Trophoblast cell (in vitro differentiated cells and primary cell): ENCODE results near the gene VAV3.

Source experiments
- DNase-seq, 2 donors: peaks; one replicate each; pipeline ENCODE4 v3.0.0-alpha.2; 2016
- H2AFZ ChIP-seq: 2 replicates; pipeline ENCODE4 v1.6.1; 2013; ENCODE audit warnings: low read length, moderate library complexity, mild to moderate bottlenecking; ENCODE audit not compliant: insufficient read depth, poor library complexity
- H2AK5ac ChIP-seq: 2 replicates; pipeline ENCODE4 v1.6.1; 2013; ENCODE audit warnings: mild to moderate bottlenecking, low read length
- H2BK120ac ChIP-seq: 2 replicates; pipeline ENCODE4 v1.6.1; 2013; ENCODE audit warnings: low read length, mild to moderate bottlenecking, moderate library complexity; ENCODE audit not compliant: insufficient read depth, poor library complexity
- H2BK12ac ChIP-seq: 2 replicates; pipeline ENCODE4 v1.6.1; 2013; ENCODE audit warnings: mild to moderate bottlenecking, low read length, moderate library complexity
- H2BK5ac ChIP-seq: 2 replicates; pipeline ENCODE4 v1.6.1; 2013; ENCODE audit warnings: low read length, low read depth, moderate library complexity, mild to moderate bottlenecking; ENCODE audit not compliant: poor library complexity
- H3K14ac ChIP-seq: 2 replicates; pipeline ENCODE4 v1.6.1; 2013; ENCODE audit warnings: mild to moderate bottlenecking, low read length
- H3K18ac ChIP-seq: 2 replicates; pipeline ENCODE4 v1.6.1; 2013; ENCODE audit warnings: mild to moderate bottlenecking, low read length
- H3K23ac ChIP-seq: 2 replicates; pipeline ENCODE4 v1.6.1; 2013; ENCODE audit warnings: low read length
- H3K27ac ChIP-seq: 2 replicates; pipeline ENCODE4 v1.5.1; 2013; ENCODE audit warnings: low read depth, mild to moderate bottlenecking, inconsistent platforms, low read length, moderate library complexity
- H3K27me3 ChIP-seq: 2 replicates; pipeline ENCODE4 v1.6.1; 2013; ENCODE audit warnings: inconsistent platforms, mild to moderate bottlenecking, low read length, moderate library complexity; ENCODE audit not compliant: insufficient read depth
- H3K36me3 ChIP-seq, 2 experiments: 1 replicate in 1 of 2; 2 replicates in 1 of 2; pipeline ENCODE4 v1.6.1; 2013; ENCODE audit warnings: low read length in 2 of 2, mild to moderate bottlenecking in 2 of 2, moderate library complexity in 1 of 2; ENCODE audit not compliant: insufficient read depth in 2 of 2, control insufficient read depth in 1 of 2
- H3K4ac ChIP-seq: 2 replicates; pipeline ENCODE4 v1.6.1; 2013; ENCODE audit warnings: low read depth, mild to moderate bottlenecking, low read length, moderate library complexity
- H3K4me1 ChIP-seq, 2 experiments: 1 replicate in 1 of 2; 2 replicates in 1 of 2; pipeline ENCODE4 v1.6.1; 2013; ENCODE audit warnings: low read length in 2 of 2, mild to moderate bottlenecking in 2 of 2, moderate library complexity in 1 of 2; ENCODE audit not compliant: insufficient read depth in 2 of 2, control insufficient read depth in 1 of 2
- H3K4me2 ChIP-seq: 2 replicates; pipeline ENCODE4 v1.6.1; 2013; ENCODE audit warnings: inconsistent platforms, mild to moderate bottlenecking, low read length, moderate library complexity
- H3K4me3 ChIP-seq: 2 replicates; pipeline ENCODE4 v1.5.1; 2013; ENCODE audit warnings: mild to moderate bottlenecking, low read depth, low read length, inconsistent platforms
- H3K79me1 ChIP-seq: one replicate; pipeline ENCODE4 v1.6.1; 2013; ENCODE audit warnings: low read length
- H3K79me2 ChIP-seq: 2 replicates; pipeline ENCODE4 v1.6.1; 2013; ENCODE audit warnings: low read length, mild to moderate bottlenecking; ENCODE audit not compliant: control insufficient read depth, insufficient read depth, poor library complexity
- H3K9ac ChIP-seq: 2 replicates; pipeline ENCODE4 v1.6.1; 2013; ENCODE audit warnings: mild to moderate bottlenecking, low read length
- H3K9me3 ChIP-seq: 2 replicates; pipeline ENCODE4 v1.6.1; 2013; ENCODE audit warnings: low read depth, mild to moderate bottlenecking, control low read depth, inconsistent platforms, low read length; ENCODE audit not compliant: insufficient read depth
- H4K12ac ChIP-seq: 2 replicates; pipeline ENCODE4 v1.6.1; 2013; ENCODE audit warnings: low read depth, mild to moderate bottlenecking, low read length, moderate library complexity
- H4K8ac ChIP-seq: 2 replicates; pipeline ENCODE4 v1.6.1; 2013; ENCODE audit warnings: low read depth, mild to moderate bottlenecking, low read length, moderate library complexity
- H4K91ac ChIP-seq: one replicate; pipeline ENCODE4 v1.6.1; 2013; ENCODE audit warnings: low read depth, mild to moderate bottlenecking, low read length, moderate library complexity
- WGBS: extraction: QIAGEN DNeasy Blood & Tissue Kit; methylation state at CpG from one replicate; pipeline ENCODE4 v1.1.7; 2013; ENCODE audit warnings: missing lambda C conversion rate; ENCODE audit not compliant: insufficient read length, insufficient coverage; ENCODE audit errors: extremely low coverage; 5-methylcytosine and 5-hydroxymethylcytosine counted together

Gene VAV3

GRCh38 chr1:107525145-107525544, 439.8 kb downstream of the VAV3 start:
- Histone ChIP-seq H3K4me3 (no peak overlapping the region), H3K79me2 (no peaks in the 10 kb centered on the region), H2BK120ac (no peak overlapping the region), H2AFZ (no peak overlapping the region), H3K14ac (no peak overlapping the region), H3K23ac (no peak overlapping the region), H3K4me1 (no peaks in the 10 kb centered on the region), H3K4me2 (no peak overlapping the region), H3K27me3 (no peaks in the 10 kb centered on the region), H4K8ac (no peak overlapping the region), H2AK5ac (no peak overlapping the region), H3K18ac (no peak overlapping the region), H2BK5ac (no peak overlapping the region), H3K79me1 (no peaks in the 10 kb centered on the region), H3K9ac (no peak overlapping the region), H2BK12ac (no peak overlapping the region), H3K4ac (no peak overlapping the region), H4K91ac (no peak overlapping the region), H3K27ac (no peak overlapping the region), H3K9me3 (no peaks in the 10 kb centered on the region), H4K12ac (no peak overlapping the region), H3K36me3 (no peaks in the 10 kb centered on the region)
- no CpG with 5 or more reads among the region's 1 CpG for WGBS
- peak; percentile 22 to 78 for DNase-seq

- H3K79me2 ChIP-seq: no peaks in the 10 kb centered on the region
- H3K79me1 ChIP-seq: no peaks in the 10 kb centered on the region
- H3K23ac ChIP-seq: peak overlapping the region; percentile 51
- H2AK5ac ChIP-seq: no peak overlapping the region
- no peak overlapping the region for H3K4me2 ChIP-seq
- no peak overlapping the region for H3K4ac ChIP-seq
- H3K36me3 ChIP-seq: no peaks in the 10 kb centered on the region
- H3K4me1 ChIP-seq: no peaks in the 10 kb centered on the region
- no peak overlapping the region for H2AFZ ChIP-seq
- no peak overlapping the region for H4K91ac ChIP-seq
- no peak for DNase-seq
- H3K18ac ChIP-seq: no peak overlapping the region
- no CpG with 5 or more reads among the region's 2 CpGs for WGBS
- no peak overlapping the region for H4K12ac ChIP-seq
- no peaks in the 10 kb centered on the region for H3K27me3 ChIP-seq
- H3K9ac ChIP-seq: no peak overlapping the region
- H3K14ac ChIP-seq: no peak overlapping the region
- H3K9me3 ChIP-seq: no peaks in the 10 kb centered on the region
- H2BK12ac ChIP-seq: no peak overlapping the region
- no peak overlapping the region for H2BK5ac ChIP-seq
- no peak overlapping the region for H3K27ac ChIP-seq
- no peak overlapping the region for H2BK120ac ChIP-seq
- H3K4me3 ChIP-seq: no peak overlapping the region
- H4K8ac ChIP-seq: no peak overlapping the region
Measured at GRCh38 chr1:107524301-107524700, 440.7 kb downstream of the VAV3 start.

GRCh38 chr1:107523736-107524135, 441.2 kb downstream of the VAV3 start:
- H2AK5ac ChIP-seq: no peak overlapping the region
- no peak overlapping the region for H2BK5ac ChIP-seq
- no peak overlapping the region for H3K14ac ChIP-seq
- H2BK120ac ChIP-seq: no peak overlapping the region
- H3K4me2 ChIP-seq: no peak overlapping the region
- H3K9me3 ChIP-seq: no peaks in the 10 kb centered on the region
- H4K12ac ChIP-seq: no peak overlapping the region
- no peaks in the 10 kb centered on the region for H3K79me2 ChIP-seq
- no peak overlapping the region for H3K27ac ChIP-seq
- no peak overlapping the region for H3K18ac ChIP-seq
- no peaks in the 10 kb centered on the region for H3K36me3 ChIP-seq
- no peak overlapping the region for H2AFZ ChIP-seq
- H2BK12ac ChIP-seq: no peak overlapping the region
- DNase-seq: no peak
- no CpG with 5 or more reads among the region's 4 CpGs for WGBS
- H4K8ac ChIP-seq: no peak overlapping the region
- H3K4me3 ChIP-seq: no peak overlapping the region
- no peaks in the 10 kb centered on the region for H3K27me3 ChIP-seq
- H3K4ac ChIP-seq: no peak overlapping the region
- no peak overlapping the region for H3K9ac ChIP-seq
- H3K79me1 ChIP-seq: no peaks in the 10 kb centered on the region
- no peak overlapping the region for H4K91ac ChIP-seq
- H3K4me1 ChIP-seq: no peaks in the 10 kb centered on the region
- no peak overlapping the region for H3K23ac ChIP-seq

- no peaks in the 10 kb centered on the region for H3K79me2 ChIP-seq
- H4K12ac ChIP-seq: no peak overlapping the region
- no peak overlapping the region for H2BK5ac ChIP-seq
- no peak overlapping the region for H3K14ac ChIP-seq
- H3K27me3 ChIP-seq: no peaks in the 10 kb centered on the region
- H2BK12ac ChIP-seq: no peak overlapping the region
- H3K4me2 ChIP-seq: no peak overlapping the region
- no peak overlapping the region for H2AK5ac ChIP-seq
- H3K9me3 ChIP-seq: no peaks in the 10 kb centered on the region
- no peak overlapping the region for H2BK120ac ChIP-seq
- no peak overlapping the region for H4K91ac ChIP-seq
- no CpG with 5 or more reads among the region's 4 CpGs for WGBS
- H2AFZ ChIP-seq: no peak overlapping the region
- H3K4ac ChIP-seq: no peak overlapping the region
- no peak overlapping the region for H3K23ac ChIP-seq
- no peak overlapping the region for H4K8ac ChIP-seq
- DNase-seq: no peak
- no peak overlapping the region for H3K27ac ChIP-seq
- no peaks in the 10 kb centered on the region for H3K79me1 ChIP-seq
- no peaks in the 10 kb centered on the region for H3K4me1 ChIP-seq
- H3K4me3 ChIP-seq: no peak overlapping the region
- no peak overlapping the region for H3K18ac ChIP-seq
- H3K9ac ChIP-seq: no peak overlapping the region
- H3K36me3 ChIP-seq: no peaks in the 10 kb centered on the region
Measured at GRCh38 chr1:107523061-107523460, 441.9 kb downstream of the VAV3 start.
